Measurements from ENCODE around the gene EIF1AX.
"Not testable (repeated sequence)": the region's sequence is repeated elsewhere in the genome, so short reads cannot be mapped to it uniquely, and the experiment has no call there.

Gene EIF1AX

GRCh38 chrX:20129547-20129946, 12.1 kb downstream of the EIF1AX start:
- in situ Hi-C loops (cut with MboI; ENCODE audit: low pct_unique_long_range_greater_than_20kb, low sequenced_read_pairs, unreplicated experiment) = no loop called here
- DNase-seq (ENCODE audit: low spot score) = no peak
- TF ChIP-seq, protein P1, sequence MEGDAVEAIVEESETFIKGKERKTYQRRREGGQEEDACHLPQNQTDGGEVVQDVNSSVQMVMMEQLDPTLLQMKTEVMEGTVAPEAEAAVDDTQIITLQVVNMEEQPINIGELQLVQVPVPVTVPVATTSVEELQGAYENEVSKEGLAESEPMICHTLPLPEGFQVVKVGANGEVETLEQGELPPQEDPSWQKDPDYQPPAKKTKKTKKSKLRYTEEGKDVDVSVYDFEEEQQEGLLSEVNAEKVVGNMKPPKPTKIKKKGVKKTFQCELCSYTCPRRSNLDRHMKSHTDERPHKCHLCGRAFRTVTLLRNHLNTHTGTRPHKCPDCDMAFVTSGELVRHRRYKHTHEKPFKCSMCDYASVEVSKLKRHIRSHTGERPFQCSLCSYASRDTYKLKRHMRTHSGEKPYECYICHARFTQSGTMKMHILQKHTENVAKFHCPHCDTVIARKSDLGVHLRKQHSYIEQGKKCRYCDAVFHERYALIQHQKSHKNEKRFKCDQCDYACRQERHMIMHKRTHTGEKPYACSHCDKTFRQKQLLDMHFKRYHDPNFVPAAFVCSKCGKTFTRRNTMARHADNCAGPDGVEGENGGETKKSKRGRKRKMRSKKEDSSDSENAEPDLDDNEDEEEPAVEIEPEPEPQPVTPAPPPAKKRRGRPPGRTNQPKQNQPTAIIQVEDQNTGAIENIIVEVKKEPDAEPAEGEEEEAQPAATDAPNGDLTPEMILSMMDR (IDR thresholded peaks at IDR 0.05; ENCODE audit: extremely low read depth, insufficient read depth, missing control alignments) = no peak

GRCh38 chrX:20128670-20129069, 13.0 kb downstream of the EIF1AX start:
- no peak for DNase-seq (ENCODE audit: low spot score)
- TF ChIP-seq, protein P1 (IDR thresholded peaks at IDR 0.05; ENCODE audit: extremely low read depth, insufficient read depth, missing control alignments) = no peak
- in situ Hi-C loops (cut with MboI; ENCODE audit: low pct_unique_long_range_greater_than_20kb, low sequenced_read_pairs, unreplicated experiment) = no loop called here

DNA sequence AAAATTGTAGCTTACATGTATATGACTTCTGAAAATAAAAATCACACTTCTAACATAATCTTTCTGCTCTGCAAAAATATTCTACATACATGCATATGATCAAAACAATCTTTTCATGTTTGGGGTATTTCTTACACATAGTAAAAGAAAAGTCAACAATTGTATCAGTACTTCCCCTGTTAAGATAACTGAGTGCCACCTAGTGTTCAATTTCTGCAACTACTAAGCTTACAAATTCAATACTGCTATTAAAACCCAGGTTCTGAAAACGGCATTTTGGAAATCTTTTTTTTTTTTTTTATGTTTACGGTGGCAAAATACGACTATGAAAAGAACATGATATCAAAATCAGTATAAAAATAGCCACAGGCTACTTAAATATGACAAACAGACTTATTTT, 14.2 kb downstream of the EIF1AX start:
- in situ Hi-C loops (cut with MboI; ENCODE audit: low pct_unique_long_range_greater_than_20kb, low sequenced_read_pairs, unreplicated experiment); DNase-seq (ENCODE audit: low spot score): not testable (repeated sequence)
- TF ChIP-seq, protein P1 (IDR thresholded peaks at IDR 0.05; ENCODE audit: extremely low read depth, insufficient read depth, missing control alignments) = peak; percentile 23

DNA sequence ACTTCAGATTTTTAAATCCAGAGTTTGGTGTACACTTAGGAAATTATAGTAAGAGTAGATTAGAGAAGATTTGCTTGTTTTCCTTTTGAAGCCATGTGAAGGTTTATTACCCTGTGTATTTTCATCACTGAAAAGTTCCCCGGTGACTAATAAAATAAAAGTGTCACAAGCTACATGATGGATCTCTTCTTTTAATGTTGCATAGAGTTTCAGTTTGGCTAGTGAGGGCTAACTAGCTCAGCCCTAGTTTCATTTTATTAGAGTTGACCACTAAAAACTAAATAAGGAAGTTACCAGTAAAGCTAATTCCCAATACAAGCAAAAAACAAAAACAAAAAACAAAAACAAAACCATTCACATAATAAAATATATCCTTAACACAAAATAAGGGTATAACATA, 14.8 kb downstream of the EIF1AX start:
- in situ Hi-C loops (cut with MboI; ENCODE audit: low pct_unique_long_range_greater_than_20kb, low sequenced_read_pairs, unreplicated experiment); DNase-seq (ENCODE audit: low spot score): not testable (repeated sequence)

- in situ Hi-C loops (cut with MboI; ENCODE audit: low pct_unique_long_range_greater_than_20kb, low sequenced_read_pairs, unreplicated experiment) = no loop called here
- DNase-seq (ENCODE audit: low spot score) = no peak
- TF ChIP-seq, protein P1 (IDR thresholded peaks at IDR 0.05; ENCODE audit: extremely low read depth, insufficient read depth, missing control alignments) = no peak
Observed at GRCh38 chrX:20124964-20125363, 16.7 kb downstream of the EIF1AX start.

GRCh38 chrX:20118065-20118824, 23.4 kb downstream of the EIF1AX start:
- TF ChIP-seq, protein P1 (IDR thresholded peaks at IDR 0.05; ENCODE audit: extremely low read depth, insufficient read depth, missing control alignments) = no peak
- DNase-seq (ENCODE audit: low spot score) = no peak
- in situ Hi-C loops (cut with MboI; ENCODE audit: low pct_unique_long_range_greater_than_20kb, low sequenced_read_pairs, unreplicated experiment) = no loop called here

GRCh38 chrX:20116577-20117240, 24.9 kb downstream of the EIF1AX start, which contains the start of gene MAP7D2:
TSS of gene MAP7D2 (minus strand) at chrX:20116907. CDS start at chrX:20116879, 28 bp downstream.
- in situ Hi-C loops (cut with MboI; ENCODE audit: low pct_unique_long_range_greater_than_20kb, low sequenced_read_pairs, unreplicated experiment) = no loop called here
- TF ChIP-seq, protein P1 (IDR thresholded peaks at IDR 0.05; ENCODE audit: extremely low read depth, insufficient read depth, missing control alignments) = no peak
- DNase-seq (ENCODE audit: low spot score) = no peak

Data from GM13977 (cell line).